GM12878 (cell line): ENCODE results near the gene SIRT3. TPM values are rescaled to one million over a fixed set of nuclear protein-coding genes. Genes with fewer than 3 reads are reported as not detected.

Source experiments
- ATAC-seq: fragments of 200-7000 bp; cut with Tn5 transposase; 3 replicates; pipeline ENCODE4 v1.9.1; 2020; ENCODE audit warnings: mild to moderate bottlenecking, moderate library complexity
- BruUV-seq: library from RNA; stranded (reverse); fragments of 400-500 nt; replicated peaks from 2 replicates; lab custom pipeline; 2021; lab: Mats Ljungman, UMichigan
- CTCF ChIA-PET: fragments of 300-600 bp; sonication (Branson Sonifier 250); formaldehyde crosslinking; extraction: SDS; loops from one replicate; lab custom pipeline; 2021; ENCODE audit warnings: inconsistent platforms; lab: Yijun Ruan, JAX
- POLR2A ChIA-PET: fragments of 350-600 bp; formaldehyde crosslinking; extraction: SDS; loops from one replicate; lab custom pipeline; 2021; ENCODE audit warnings: inconsistent platforms; lab: Charles Lee
- RAD21 ChIA-PET: fragments of 300-600 bp; sonication (Branson Sonifier 250); formaldehyde crosslinking; loops from one replicate; lab custom pipeline; 2023; ENCODE audit warnings: antibody characterized with exemption; ENCODE audit not compliant: unreplicated experiment; lab: Charles Lee
- SMC1A ChIA-PET: fragments of 300-600 bp; sonication (Branson Sonifier 250); formaldehyde crosslinking; loops from one replicate; lab custom pipeline; 2023; ENCODE audit not compliant: unreplicated experiment, uncharacterized antibody; lab: Charles Lee
- DNase-seq: peaks from one replicate; pipeline ENCODE4 v3.0.0-alpha.2; 2011; ENCODE audit warnings: low read depth, low spot score
- FAIRE-seq: peaks from 3 replicates; lab custom pipeline; 2011; peaks lifted over from hg19 to GRCh38; lab: Jason Lieb, UNC
- H2AFZ ChIP-seq: 2 replicates; pipeline ENCODE4 v1.6.0; 2011; ENCODE audit warnings: low read depth, low read length, control low read depth; ENCODE audit not compliant: control insufficient read depth
- H3K27ac ChIP-seq: 2 replicates; pipeline ENCODE4 v1.5.1; 2011; ENCODE audit warnings: control low read depth; ENCODE audit not compliant: control insufficient read depth, insufficient read depth
- H3K27me3 ChIP-seq, 2 experiments: replicated peaks in 1 of 2; 2 replicates each; pipeline versions ENCODE4 v1.6.0 to v1.6.1; 2011; ENCODE audit warnings: low read length in 1 of 2; ENCODE audit not compliant: control insufficient read depth in 2 of 2, insufficient read depth in 2 of 2
- H3K36me3 ChIP-seq, 2 experiments: 2 replicates each; pipeline ENCODE4 v1.5.1; 2011; ENCODE audit warnings: low read length in 1 of 2; ENCODE audit not compliant: control insufficient read depth in 2 of 2, insufficient read depth in 2 of 2
- H3K4me1 ChIP-seq: 2 replicates; pipeline ENCODE4 v1.6.1; 2011; ENCODE audit warnings: mild to moderate bottlenecking, low read length, moderate library complexity, mixed read lengths; ENCODE audit not compliant: control insufficient read depth, insufficient read depth
- H3K4me2 ChIP-seq: 2 replicates; pipeline ENCODE4 v1.6.0; 2011; ENCODE audit warnings: control low read depth; ENCODE audit not compliant: control insufficient read depth, insufficient read depth
- H3K4me3 ChIP-seq: fragments of 200-600 bp; sonication (generic); 2 replicates; pipeline ENCODE4 v1.5.1; 2016
- H3K79me2 ChIP-seq: 2 replicates; pipeline ENCODE4 v1.6.0; 2011; ENCODE audit warnings: low read length; ENCODE audit not compliant: control insufficient read depth, insufficient read depth
- H3K9ac ChIP-seq: 2 replicates; pipeline ENCODE4 v1.8.0; 2011; ENCODE audit warnings: low read length, control low read depth, mixed read lengths; ENCODE audit not compliant: control insufficient read depth, insufficient read depth
- H3K9me3 ChIP-seq: replicated peaks from 3 replicates; pipeline ENCODE4 v1.5.1; 2011; ENCODE audit warnings: mild to moderate bottlenecking, low read length; ENCODE audit not compliant: control insufficient read depth, insufficient read depth
- H4K20me1 ChIP-seq: 2 replicates; pipeline ENCODE4 v1.6.0; 2011; ENCODE audit not compliant: control insufficient read depth, insufficient read depth
- BCL11A ChIP-seq: IDR thresholded peaks from 2 replicates; pipeline ENCODE4 v1.6.1; 2011; ENCODE audit warnings: low read depth, low read length
- BCLAF1 ChIP-seq: fragments of 450-650 bp; IDR thresholded peaks from 2 replicates; pipeline ENCODE4 v1.6.1; 2017; ENCODE audit warnings: antibody characterized with exemption, mild to moderate bottlenecking, moderate library complexity
- CBX3 ChIP-seq: fragments of 200-600 bp; sonication (generic); IDR thresholded peaks from 2 replicates; pipeline ENCODE4 v1.6.1; 2016; ENCODE audit warnings: low read depth, borderline replicate concordance
- CEBPB ChIP-seq, 2 experiments: fragments of 150-350 bp in 1 of 2; IDR thresholded peaks; 2 replicates each; pipeline ENCODE4 v1.6.1; 2012 to 2014; ENCODE audit warnings: low read depth in 2 of 2, low read length in 2 of 2, borderline replicate concordance in 1 of 2, inconsistent platforms in 1 of 2
- CEBPZ ChIP-seq: fragments of 150-350 bp; IDR thresholded peaks from 2 replicates; pipeline ENCODE4 v1.6.1; 2016; ENCODE audit warnings: low read depth, low read length
- CTCF ChIP-seq, 3 experiments: IDR thresholded peaks in 2 of 3; conservative IDR thresholded peaks in 1 of 3; 2 replicates each; pipeline ENCODE4 v1.5.1; 2011; ENCODE audit warnings: low read depth in 3 of 3, low read length in 3 of 3, mild to moderate bottlenecking in 3 of 3, control low read depth in 2 of 3, moderate library complexity in 2 of 3, inconsistent platforms in 1 of 3, mixed read lengths in 1 of 3; ENCODE audit not compliant: control insufficient read depth in 2 of 3, insufficient read depth in 1 of 3; ENCODE audit errors: extremely low read depth in 1 of 3
- E2F4 ChIP-seq: IDR thresholded peaks from 2 replicates; pipeline ENCODE4 v1.6.1; 2012; ENCODE audit warnings: low read depth, low read length, improper control_type of control experiment
- ETV6 ChIP-seq, 2 experiments: fragments of 450-650 bp in 1 of 2; IDR thresholded peaks in 1 of 2; conservative IDR thresholded peaks in 1 of 2; 2 replicates each; pipeline ENCODE4 v1.6.1; 2014; ENCODE audit warnings: antibody characterized with exemption in 1 of 2, borderline replicate concordance in 1 of 2, low read depth in 1 of 2, mild to moderate bottlenecking in 1 of 2, moderate library complexity in 1 of 2
- HDGF ChIP-seq: fragments of 450-650 bp; IDR thresholded peaks from 2 replicates; pipeline ENCODE4 v1.6.1; 2016; ENCODE audit warnings: antibody characterized with exemption
- KLF5 ChIP-seq: fragments of 450-650 bp; IDR thresholded peaks from 2 replicates; pipeline ENCODE4 v1.6.1; 2014; ENCODE audit warnings: mild to moderate bottlenecking; ENCODE audit not compliant: partially characterized antibody
- NR2F1 ChIP-seq: fragments of 450-650 bp; conservative IDR thresholded peaks from 2 replicates; pipeline ENCODE4 v1.6.1; 2017; ENCODE audit warnings: mild to moderate bottlenecking
- RAD51 ChIP-seq: fragments of 450-650 bp; IDR thresholded peaks from 2 replicates; pipeline ENCODE4 v1.6.1; 2016; ENCODE audit warnings: moderate library complexity, mild to moderate bottlenecking, inconsistent platforms
- SMARCA5 ChIP-seq: fragments of 450-650 bp; IDR thresholded peaks from 2 replicates; pipeline ENCODE4 v1.6.1; 2017; ENCODE audit warnings: mild to moderate bottlenecking
- SREBF2 ChIP-seq: IDR thresholded peaks from 2 replicates; pipeline ENCODE4 v1.6.1; 2012; ENCODE audit warnings: mild to moderate bottlenecking, low read length
- TCF7 ChIP-seq: IDR thresholded peaks from 2 replicates; pipeline ENCODE4 v1.6.1; 2014; ENCODE audit warnings: antibody characterized with exemption, borderline replicate concordance
- WGBS: methylation state at CpG from one replicate; pipeline ENCODE4 v1.1.6; 2016; ENCODE audit warnings: low lambda C conversion rate; ENCODE audit not compliant: insufficient replicate concordance, insufficient coverage; ENCODE audit errors: missing lambda C conversion rate; 5-methylcytosine and 5-hydroxymethylcytosine counted together
- in situ Hi-C: fragments of 300-500 bp; cut with MboI; formaldehyde crosslinking; loops from 9 replicates; pipeline ENCODE4 v1.14.3; 2018; ENCODE audit warnings: mixed read lengths
- intact Hi-C: fragments of 100-400 bp; cut with micrococcal nuclease; formaldehyde crosslinking; loops from one replicate; pipeline ENCODE4 v1.14.2; 2022; ENCODE audit not compliant: unreplicated experiment
- polyA plus RNA-seq, 11 experiments: library from polyadenylated mRNA; depleted of rRNA in 4 of 11; unstranded in 6 of 11; stranded (reverse) in 5 of 11; fragments of >200 nt; fragmentation: Nextera tagmentation in 4 of 11; fragmentation: Illumina TruSeq in 1 of 11; extraction: Ambion mirVana in 4 of 11; extraction: Trizol in 1 of 11; gene quantifications; 1 replicate in 1 of 11; 2 replicates in 10 of 11; pipeline versions ENCODE4 v1.2.1 to v1.2.3, GENCODE V29; 2011 to 2016; ENCODE audit warnings: inconsistent platforms in 2 of 11, missing spikeins in 2 of 11, low read depth in 1 of 11
- total RNA-seq, 4 experiments: library from RNA; depleted of rRNA in 3 of 4; stranded (reverse); fragments of >200 nt in 3 of 4; fragmentation: Illumina TruSeq in 1 of 4; extraction: Trizol in 1 of 4; gene quantifications; 2 replicates each; pipeline versions ENCODE4 v1.2.1 to v1.2.3, GENCODE V29; 2013 to 2021

Gene SIRT3
- total and polyA plus RNA-seq, 10 of the 15 experiments (the other 5 are each of a cell fraction or from before 2014, with no cell fraction given) = 0.90 to 23.2 (median 12.6) TPM

GRCh38 chr11:281486-282161 lies 45.5 kb upstream of the SIRT3 start:
- Histone ChIP-seq H3K9ac (no peak overlapping the region), H4K20me1 (no peaks in the 10 kb centered on the region), H3K27ac (no peak overlapping the region), H3K9me3 (no peaks in the 10 kb centered on the region; the same call in 2 of the 3 replicates), H2AFZ (no peak overlapping the region), H3K79me2 (no peaks in the 10 kb centered on the region), H3K27me3 (peaks cover 15 to 20% of the 10 kb centered on the region in 2 experiments), H3K4me1 (no peaks in the 10 kb centered on the region; the same call in 1 of the 2 replicates), H3K4me2 (no peak overlapping the region), H3K36me3 (no peaks in the 10 kb centered on the region), H3K4me3 (no peak overlapping the region)
- SMC1A ChIA-PET = no interaction called here
- in situ Hi-C loops (no loop called here), intact Hi-C loops (no loop called here)
- POLR2A ChIA-PET = no interaction called here
- RAD21 ChIA-PET = no interaction called here
- no peak for ATAC-seq
- DNase-seq = no peak
- no TSS peak for BruUV-seq
- FAIRE-seq = no peak
- CTCF ChIA-PET = no interaction called here
- 50% methylated on average over 25 of the region's 26 CpGs for whole genome bisulfite sequencing
- TF ChIP-seq ETV6 (conservative IDR thresholded peaks at IDR 0.05 in 1 of 2, IDR thresholded peaks at IDR 0.05 in 1 of 2; ENCODE audit: borderline replicate concordance in 1 of 2, low read depth in 1 of 2) (no peak), BCLAF1 (no peak), SREBF2 (no peak), SMARCA5 (no peak), CEBPZ (no peak), BCL11A (no peak), HDGF (no peak), CTCF (IDR thresholded peaks at IDR 0.05 in 2 of 3, conservative IDR thresholded peaks at IDR 0.05 in 1 of 3; ENCODE audit: control insufficient read depth in 2 of 3, extremely low read depth in 1 of 3, insufficient read depth in 1 of 3, low read depth in 3 of 3, low read length in 3 of 3) (no peak), CEBPB (IDR thresholded peaks at IDR 0.05; ENCODE audit: borderline replicate concordance in 1 of 2, low read depth in 2 of 2, low read length in 2 of 2) (no peak), KLF5 (no peak), CBX3 (no peak), TCF7 (no peak), E2F4 (no peak), RAD51 (no peak), NR2F1 (no peak)
